Calu3 (cell line): ENCODE measurements around the gene CREB3L1. TPM values are rescaled to one million over a fixed set of nuclear protein-coding genes. Genes with fewer than 3 reads are reported as not detected.
A peak's percentile ranks its signal among the peaks of the same experiment; 100 is the strongest.
"Not testable (repeated sequence)": the region's sequence is repeated elsewhere in the genome, so short reads cannot be mapped to it uniquely, and the experiment has no call there.

Experiments used
- BruUV-seq: library from RNA; stranded (reverse); fragments of 400-500 nt; replicated peaks from 2 replicates; lab custom pipeline; 2021; lab: Mats Ljungman, UMichigan
- CTCF ChIA-PET: fragments of 300-600 bp; sonication (Branson Sonifier 250); formaldehyde crosslinking; loops from one replicate; lab custom pipeline; 2022; ENCODE audit warnings: antibody characterized with exemption; lab: Charles Lee
- DNase-seq: peaks from one replicate; pipeline ENCODE4 v3.0.0; 2022
- H3K27ac Mint-ChIP-seq: one replicate; pipeline ENCODE4 v1.8.0; 2022; ENCODE audit warnings: mixed read lengths; ENCODE audit not compliant: unreplicated experiment
- H3K27me3 Mint-ChIP-seq: one replicate; pipeline ENCODE4 v1.8.0; 2022; ENCODE audit warnings: mixed read lengths; ENCODE audit not compliant: unreplicated experiment
- H3K36me3 Mint-ChIP-seq: one replicate; pipeline ENCODE4 v1.8.0; 2022; ENCODE audit warnings: mild to moderate bottlenecking, moderate library complexity, mixed read lengths; ENCODE audit not compliant: insufficient read depth, unreplicated experiment
- H3K4me1 Mint-ChIP-seq: one replicate; pipeline ENCODE4 v1.8.0; 2022; ENCODE audit warnings: mild to moderate bottlenecking, low read depth, mixed read lengths; ENCODE audit not compliant: unreplicated experiment
- H3K4me3 Mint-ChIP-seq: one replicate; pipeline ENCODE4 v1.8.0; 2022; ENCODE audit warnings: mild to moderate bottlenecking, low read depth, moderate library complexity, mixed read lengths; ENCODE audit not compliant: unreplicated experiment
- H3K9me3 Mint-ChIP-seq: one replicate; pipeline ENCODE4 v1.8.0; 2022; ENCODE audit warnings: low read depth, mixed read lengths; ENCODE audit not compliant: unreplicated experiment
- CTCF ChIP-seq: fragments of 200-600 bp; IDR thresholded peaks from one replicate; pipeline ENCODE4 v1.8.0; 2022; ENCODE audit warnings: antibody characterized with exemption; ENCODE audit not compliant: unreplicated experiment
- intact Hi-C: fragments of 100-400 bp; cut with micrococcal nuclease; formaldehyde crosslinking; loops from one replicate; pipeline ENCODE4 v1.10.0; 2022; ENCODE audit not compliant: unreplicated experiment
- total RNA-seq: library from RNA; stranded (reverse); gene quantifications from 2 replicates; pipeline ENCODE4 v1.2.3, GENCODE V29; 2022

Gene CREB3L1
- total RNA-seq, 1 experiment from 2014 or later, result not detected

- CTCF ChIA-PET, result interaction anchor here (1.4 kb wide), 2 partner anchors 9 to 13 kb away, joined by 3 read pairs; no protein-coding TSS in a partner anchor
- Mint-ChIP-seq H3K4me1 (peaks cover 37% of the 10 kb centered on the region), H3K27me3 (peaks cover 16% of the 10 kb centered on the region), H3K9me3 (no peaks in the 10 kb centered on the region), H3K27ac (no peak overlapping the region), H3K36me3 (no peaks in the 10 kb centered on the region), H3K4me3 (no peak overlapping the region)
- DNase-seq, result peak; percentile 48
- TF ChIP-seq CTCF, result no peak
- BruUV-seq, result no TSS peak
- intact Hi-C loops, result no loop called here
These were observed 25.0 kb upstream of the CREB3L1 start for GRCh38 chr11:46252373-46252914.

GRCh38 chr11:46253258-46254132 is 24.0 kb upstream of the CREB3L1 start:
- intact Hi-C loops, result no loop called here
- Mint-ChIP-seq H3K36me3 (no peaks in the 10 kb centered on the region), H3K27ac (no peak overlapping the region), H3K9me3 (no peaks in the 10 kb centered on the region), H3K4me1 (peaks cover 26% of the 10 kb centered on the region), H3K27me3 (peaks cover 16% of the 10 kb centered on the region), H3K4me3 (no peak overlapping the region)
- CTCF ChIA-PET, result no interaction called here
- DNase-seq, result no peak
- no peak for TF ChIP-seq CTCF
- BruUV-seq, result no TSS peak

- Mint-ChIP-seq H3K4me1 (peaks cover 20% of the 10 kb centered on the region), H3K36me3 (no peaks in the 10 kb centered on the region)
- no peak for TF ChIP-seq CTCF
These were observed 23.4 kb upstream of the CREB3L1 start for GRCh38 chr11:46254133-46254491.

DNA sequence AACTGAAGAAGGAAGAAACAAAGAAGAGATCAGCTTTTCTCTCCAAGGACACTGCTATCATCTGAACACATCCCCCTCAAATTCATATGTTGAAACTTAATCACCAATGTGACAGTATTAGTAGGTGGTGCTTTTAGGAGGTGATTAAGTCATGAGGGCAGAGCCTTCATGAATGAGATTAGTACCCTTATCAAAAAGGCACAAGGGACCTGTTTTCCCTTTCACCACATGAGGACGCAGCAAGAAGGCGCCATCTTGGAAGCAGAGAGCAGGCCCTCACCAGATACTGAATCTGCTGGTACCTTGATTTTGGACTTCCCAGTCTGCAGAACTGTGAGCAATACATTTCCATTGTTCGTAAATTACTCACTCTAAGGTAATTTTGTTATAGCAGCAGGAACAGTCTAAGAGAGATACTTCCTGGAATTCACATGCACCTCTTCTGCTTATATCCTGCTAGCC is 20.9 kb upstream of the CREB3L1 start:
- intact Hi-C loops, result no loop called here
- no peak for TF ChIP-seq CTCF
- Mint-ChIP-seq H3K27ac (no peak overlapping the region), H3K27me3 (peaks cover 6% of the 10 kb centered on the region), H3K36me3 (no peaks in the 10 kb centered on the region), H3K9me3 (no peaks in the 10 kb centered on the region), H3K4me3 (no peak overlapping the region), H3K4me1 (peaks cover 14% of the 10 kb centered on the region)
- CTCF ChIA-PET, result no interaction called here
- BruUV-seq, result no TSS peak
- no peak for DNase-seq

More at GRCh38 chr11:46254133-46254491, 23.4 kb upstream of the CREB3L1 start:
- BruUV-seq, result no TSS peak
- intact Hi-C loops, result no loop called here
- H3K9me3 Mint-ChIP-seq, result no peaks in the 10 kb centered on the region
- peaks cover 16% of the 10 kb centered on the region for H3K27me3 Mint-ChIP-seq
- H3K4me3 Mint-ChIP-seq, result no peak overlapping the region
- CTCF ChIA-PET, result no interaction called here
- H3K27ac Mint-ChIP-seq, result no peak overlapping the region
- no peak for DNase-seq

GRCh38 chr11:46259347-46259746 is 18.1 kb upstream of the CREB3L1 start:
- not testable (repeated sequence) for BruUV-seq

More at GRCh38 chr11:46259347-46259746, 18.1 kb upstream of the CREB3L1 start:
- H3K4me1 Mint-ChIP-seq, H3K9me3 Mint-ChIP-seq, DNase-seq, H3K36me3 Mint-ChIP-seq, H3K4me3 Mint-ChIP-seq, H3K27ac Mint-ChIP-seq, CTCF ChIA-PET, intact Hi-C loops: not testable (repeated sequence)
- peaks cover 31% of the 10 kb centered on the region for H3K27me3 Mint-ChIP-seq
